T-helper 17 cell (primary cell): ENCODE measurements around the gene TRIM9. TPM values are rescaled to one million over a fixed set of nuclear protein-coding genes. Genes with fewer than 3 reads are reported as not detected.

ENCODE experiments used
- ATAC-seq: fragments of 150-1000 bp; cut with Tn5 transposase; 2 replicates; pipeline ENCODE4 v1.10.0; 2021; ENCODE audit warnings: mild to moderate bottlenecking, moderate library complexity
- DNase-seq, 3 donors: peaks; one replicate each; pipeline versions ENCODE4 v3.0.0 to v3.0.0-alpha.2; 2020 to 2021
- H3K9me3 ChIP-seq: one replicate; pipeline ENCODE4 v1.7.0; 2013; ENCODE audit warnings: low read length, mild to moderate bottlenecking; ENCODE audit not compliant: control insufficient read depth, poor library complexity, severe bottlenecking
- H3K27ac Mint-ChIP-seq: one replicate; pipeline ENCODE4 v1.8.0; 2022; ENCODE audit warnings: mild to moderate bottlenecking, moderate library complexity, mixed read lengths
- H3K27me3 Mint-ChIP-seq: one replicate; pipeline ENCODE4 v1.8.0; 2022; ENCODE audit warnings: mixed read lengths
- H3K36me3 Mint-ChIP-seq: one replicate; pipeline ENCODE4 v1.8.0; 2022; ENCODE audit warnings: low read depth, mixed read lengths
- H3K4me1 Mint-ChIP-seq: one replicate; pipeline ENCODE4 v1.8.0; 2022; ENCODE audit warnings: mild to moderate bottlenecking, mixed read lengths
- H3K4me3 Mint-ChIP-seq: one replicate; pipeline ENCODE4 v1.8.0; 2022; ENCODE audit warnings: mild to moderate bottlenecking, moderate library complexity, mixed read lengths
- total RNA-seq, 4 donors: library from RNA in 2 of 4; stranded (reverse) in 2 of 4; gene quantifications; one replicate each; pipeline ENCODE4 v1.2.3 and lab custom pipeline; 2022 to 2026

TRIM9 gene
- total RNA-seq, 2 donors from 2014 or later, result 0.07 to 0.16 TPM

GRCh38 chr14:50937325-50937724 is 157.6 kb downstream of the TRIM9 start:
- Mint-ChIP-seq H3K4me3 (no peak overlapping the region), H3K4me1 (peaks cover 3% of the 10 kb centered on the region), H3K27ac (no peak overlapping the region), H3K27me3 (peaks cover 38% of the 10 kb centered on the region), H3K36me3 (peaks cover 5% of the 10 kb centered on the region)
- no peaks in the 10 kb centered on the region for H3K9me3 ChIP-seq
- ATAC-seq (no peak), DNase-seq (no peak)

GRCh38 chr14:50936882-50937281 is 158.0 kb downstream of the TRIM9 start:
- H3K4me3 Mint-ChIP-seq, result no peak overlapping the region
- H3K27me3 Mint-ChIP-seq, result peaks cover 38% of the 10 kb centered on the region
- no peak overlapping the region for H3K27ac Mint-ChIP-seq
- no peaks in the 10 kb centered on the region for H3K9me3 ChIP-seq
- DNase-seq (no peak), ATAC-seq (no peak)
- H3K36me3 Mint-ChIP-seq, result peaks cover 5% of the 10 kb centered on the region
- H3K4me1 Mint-ChIP-seq, result peaks cover 3% of the 10 kb centered on the region

- H3K9me3 ChIP-seq, result no peaks in the 10 kb centered on the region
- ATAC-seq (no peak), DNase-seq (no peak)
- Mint-ChIP-seq H3K27me3 (peaks cover 37% of the 10 kb centered on the region), H3K36me3 (peaks cover 2% of the 10 kb centered on the region), H3K4me3 (no peak overlapping the region), H3K27ac (no peak overlapping the region), H3K4me1 (peaks cover 3% of the 10 kb centered on the region)
Measured at GRCh38 chr14:50936016-50936340, 158.9 kb downstream of the TRIM9 start.

- DNase-seq, result no peak
- no peaks in the 10 kb centered on the region for H3K9me3 ChIP-seq
- Mint-ChIP-seq H3K36me3 (no peaks in the 10 kb centered on the region), H3K4me1 (peaks cover 3% of the 10 kb centered on the region), H3K4me3 (no peak overlapping the region), H3K27ac (no peak overlapping the region), H3K27me3 (peaks cover 43% of the 10 kb centered on the region)
- no peak for ATAC-seq
Measured at GRCh38 chr14:50935126-50936015, 159.5 kb downstream of the TRIM9 start.

GRCh38 chr14:50932592-50933495 is 162.1 kb downstream of the TRIM9 start:
- H3K27ac Mint-ChIP-seq, result no peak overlapping the region
- DNase-seq (no peak), ATAC-seq (no peak)
- no peaks in the 10 kb centered on the region for H3K9me3 ChIP-seq
- H3K4me1 Mint-ChIP-seq, result peaks cover 3% of the 10 kb centered on the region
- H3K4me3 Mint-ChIP-seq, result no peak overlapping the region
- peaks cover 45% of the 10 kb centered on the region for H3K27me3 Mint-ChIP-seq
- H3K36me3 Mint-ChIP-seq, result no peaks in the 10 kb centered on the region

- no peak for ATAC-seq
- Mint-ChIP-seq H3K4me3 (no peak overlapping the region), H3K27me3 (peaks cover 39% of the 10 kb centered on the region), H3K36me3 (no peaks in the 10 kb centered on the region), H3K27ac (no peak overlapping the region), H3K4me1 (peaks cover 3% of the 10 kb centered on the region)
- DNase-seq, result no peak
- H3K9me3 ChIP-seq, result no peaks in the 10 kb centered on the region
Measured at GRCh38 chr14:50932156-50932555, 162.7 kb downstream of the TRIM9 start.

- peaks cover 39% of the 10 kb centered on the region for H3K27me3 Mint-ChIP-seq
- no peak overlapping the region for H3K4me3 Mint-ChIP-seq
- H3K36me3 Mint-ChIP-seq, result no peaks in the 10 kb centered on the region
- no peaks in the 10 kb centered on the region for H3K9me3 ChIP-seq
- no peak for DNase-seq
- H3K4me1 Mint-ChIP-seq, result no peaks in the 10 kb centered on the region
- ATAC-seq, result no peak
- H3K27ac Mint-ChIP-seq, result no peak overlapping the region
Measured at GRCh38 chr14:50931559-50931958, 163.3 kb downstream of the TRIM9 start.

GRCh38 chr14:50929506-50929905 is 165.4 kb downstream of the TRIM9 start:
- no peak for ATAC-seq
- H3K9me3 ChIP-seq, result no peaks in the 10 kb centered on the region
- Mint-ChIP-seq H3K4me1 (no peaks in the 10 kb centered on the region), H3K27ac (no peak overlapping the region), H3K4me3 (no peak overlapping the region), H3K36me3 (no peaks in the 10 kb centered on the region), H3K27me3 (peaks cover 38% of the 10 kb centered on the region)
- no peak for DNase-seq

- Mint-ChIP-seq H3K27ac (no peak overlapping the region), H3K27me3 (peaks cover 36% of the 10 kb centered on the region), H3K4me3 (no peak overlapping the region), H3K4me1 (no peaks in the 10 kb centered on the region), H3K36me3 (no peaks in the 10 kb centered on the region)
- DNase-seq (no peak), ATAC-seq (no peak)
- no peaks in the 10 kb centered on the region for H3K9me3 ChIP-seq
Measured at GRCh38 chr14:50928002-50928635, 166.8 kb downstream of the TRIM9 start.

- H3K27me3 Mint-ChIP-seq, result peaks cover 35% of the 10 kb centered on the region
- H3K36me3 Mint-ChIP-seq, result no peaks in the 10 kb centered on the region
- no peak overlapping the region for H3K27ac Mint-ChIP-seq
- no peaks in the 10 kb centered on the region for H3K4me1 Mint-ChIP-seq
- H3K4me3 Mint-ChIP-seq, result no peak overlapping the region
- ATAC-seq (no peak), DNase-seq (no peak)
- H3K9me3 ChIP-seq, result no peaks in the 10 kb centered on the region
Measured at GRCh38 chr14:50926851-50927386, 168.0 kb downstream of the TRIM9 start.
